OCI-LY1 (cell line): ENCODE measurements around the gene CHEK2.
"Not testable (repeated sequence)": the region's sequence is repeated elsewhere in the genome, so short reads cannot be mapped to it uniquely, and the experiment has no call there.

Source experiments
- H2AFZ ChIP-seq: fragments of 200-600 bp; sonication (generic), shearing (Covaris generic); 2 replicates; pipeline ENCODE4 v1.6.0; 2014; ENCODE audit warnings: antibody characterized with exemption, mild to moderate bottlenecking, low read length
- H3F3A ChIP-seq: fragments of 200-600 bp; sonication (generic), shearing (Covaris generic); 2 replicates; pipeline ENCODE4 v1.6.0; 2014; ENCODE audit warnings: mild to moderate bottlenecking, antibody characterized with exemption, low read length, moderate library complexity; ENCODE audit not compliant: insufficient read depth
- H3K27ac ChIP-seq: fragments of 200-600 bp; sonication (generic); 2 replicates; pipeline ENCODE4 v1.5.1; 2014; ENCODE audit warnings: low read length, mixed run types, mild to moderate bottlenecking, low read depth; ENCODE audit not compliant: poor library complexity, severe bottlenecking
- H3K27me3 ChIP-seq: fragments of 200-600 bp; sonication (generic); 2 replicates; pipeline ENCODE4 v1.6.0; 2014; ENCODE audit warnings: antibody characterized with exemption, mild to moderate bottlenecking, low read length, moderate library complexity; ENCODE audit not compliant: insufficient read depth
- H3K36me3 ChIP-seq: fragments of 200-600 bp; sonication (generic); 2 replicates; pipeline ENCODE4 v1.6.1; 2014; ENCODE audit warnings: mild to moderate bottlenecking, antibody characterized with exemption, low read length, moderate library complexity, mixed read lengths; ENCODE audit not compliant: insufficient read depth
- H3K4me1 ChIP-seq: fragments of 200-600 bp; sonication (generic); 2 replicates; pipeline ENCODE4 v1.5.1; 2014; ENCODE audit warnings: mild to moderate bottlenecking, low read length, moderate library complexity; ENCODE audit not compliant: insufficient read depth, severe bottlenecking
- H3K4me2 ChIP-seq: fragments of 200-600 bp; sonication (generic), shearing (Covaris generic); 2 replicates; pipeline ENCODE4 v1.6.1; 2014; ENCODE audit warnings: low read length
- H3K4me3 ChIP-seq: fragments of 200-600 bp; sonication (generic); 2 replicates; pipeline ENCODE4 v1.5.1; 2014; ENCODE audit warnings: low read length, low read depth, mild to moderate bottlenecking, mixed read lengths; ENCODE audit not compliant: poor library complexity, severe bottlenecking
- H3K79me2 ChIP-seq: fragments of 200-600 bp; shearing (Covaris generic); 2 replicates; pipeline ENCODE4 v1.6.1; 2016; ENCODE audit warnings: mixed run types, low read length, mixed read lengths; ENCODE audit not compliant: insufficient read depth
- H3K9ac ChIP-seq: fragments of 200-600 bp; sonication (generic), shearing (Covaris generic); 2 replicates; pipeline ENCODE4 v1.6.1; 2014; ENCODE audit warnings: mild to moderate bottlenecking, low read length, mixed read lengths
- H3K9me2 ChIP-seq: fragments of 200-600 bp; sonication (generic), shearing (Covaris generic); 2 replicates; pipeline ENCODE4 v1.6.1; 2014; ENCODE audit warnings: low read depth, mild to moderate bottlenecking, low read length, mixed read lengths
- H3K9me3 ChIP-seq: fragments of 200-600 bp; shearing (Covaris generic); 2 replicates; pipeline ENCODE4 v1.6.1; 2014; ENCODE audit warnings: low read length, mixed read lengths
- H4K20me1 ChIP-seq: fragments of 200-600 bp; sonication (generic), shearing (Covaris generic); 2 replicates; pipeline ENCODE4 v1.6.0; 2016; ENCODE audit warnings: mild to moderate bottlenecking, low read length; ENCODE audit not compliant: insufficient read depth
- EZH2 ChIP-seq: fragments of 200-600 bp; sonication (generic), shearing (Covaris generic); IDR thresholded peaks from 2 replicates; pipeline ENCODE4 v1.8.0; 2017; ENCODE audit warnings: borderline replicate concordance, mixed run types, mild to moderate bottlenecking, antibody characterized with exemption, low read length, moderate library complexity, mixed read lengths
- TF ChIP-seq, protein P1 (sequence below): fragments of 200-600 bp; sonication (generic), shearing (Covaris generic); IDR thresholded peaks from 2 replicates; pipeline ENCODE4 v1.5.1; 2017; ENCODE audit warnings: mild to moderate bottlenecking, antibody characterized with exemption, low read length, moderate library complexity, mixed read lengths

CHEK2 gene

DNA sequence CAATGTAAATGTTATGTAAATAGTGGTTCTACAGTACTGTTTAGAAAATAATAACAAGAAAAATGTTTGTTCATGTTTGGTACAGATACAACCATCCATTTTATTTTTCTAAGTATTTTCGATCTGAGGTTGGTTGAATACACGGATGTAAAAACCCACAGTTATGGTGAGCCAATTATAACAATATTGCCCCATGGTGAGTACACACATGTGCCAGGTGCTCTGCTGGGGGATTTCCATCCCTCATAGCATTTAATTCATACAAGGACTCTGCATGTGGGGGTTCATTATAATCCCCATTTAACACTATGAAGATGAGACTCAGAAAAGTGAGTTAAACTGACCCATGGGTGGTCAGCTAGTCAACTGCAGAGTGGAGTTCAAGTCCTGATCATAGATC lies 38.7 kb downstream of the CHEK2 start:
- Histone ChIP-seq H3K9me2 (no peaks in the 10 kb centered on the region), H3K9me3 (no peaks in the 10 kb centered on the region), H3K4me2 (no peak overlapping the region), H2AFZ (no peak overlapping the region), H3F3A (no peaks in the 10 kb centered on the region), H4K20me1 (no peaks in the 10 kb centered on the region), H3K9ac (no peak overlapping the region), H3K79me2 (no peaks in the 10 kb centered on the region), H3K4me3 (no peak overlapping the region), H3K27ac (no peak overlapping the region), H3K27me3 (no peaks in the 10 kb centered on the region), H3K4me1 (peaks cover 14% of the 10 kb centered on the region), H3K36me3 (peaks cover 36% of the 10 kb centered on the region)
- TF ChIP-seq, protein P1, sequence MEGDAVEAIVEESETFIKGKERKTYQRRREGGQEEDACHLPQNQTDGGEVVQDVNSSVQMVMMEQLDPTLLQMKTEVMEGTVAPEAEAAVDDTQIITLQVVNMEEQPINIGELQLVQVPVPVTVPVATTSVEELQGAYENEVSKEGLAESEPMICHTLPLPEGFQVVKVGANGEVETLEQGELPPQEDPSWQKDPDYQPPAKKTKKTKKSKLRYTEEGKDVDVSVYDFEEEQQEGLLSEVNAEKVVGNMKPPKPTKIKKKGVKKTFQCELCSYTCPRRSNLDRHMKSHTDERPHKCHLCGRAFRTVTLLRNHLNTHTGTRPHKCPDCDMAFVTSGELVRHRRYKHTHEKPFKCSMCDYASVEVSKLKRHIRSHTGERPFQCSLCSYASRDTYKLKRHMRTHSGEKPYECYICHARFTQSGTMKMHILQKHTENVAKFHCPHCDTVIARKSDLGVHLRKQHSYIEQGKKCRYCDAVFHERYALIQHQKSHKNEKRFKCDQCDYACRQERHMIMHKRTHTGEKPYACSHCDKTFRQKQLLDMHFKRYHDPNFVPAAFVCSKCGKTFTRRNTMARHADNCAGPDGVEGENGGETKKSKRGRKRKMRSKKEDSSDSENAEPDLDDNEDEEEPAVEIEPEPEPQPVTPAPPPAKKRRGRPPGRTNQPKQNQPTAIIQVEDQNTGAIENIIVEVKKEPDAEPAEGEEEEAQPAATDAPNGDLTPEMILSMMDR = no peak
- no peak for TF ChIP-seq EZH2

DNA sequence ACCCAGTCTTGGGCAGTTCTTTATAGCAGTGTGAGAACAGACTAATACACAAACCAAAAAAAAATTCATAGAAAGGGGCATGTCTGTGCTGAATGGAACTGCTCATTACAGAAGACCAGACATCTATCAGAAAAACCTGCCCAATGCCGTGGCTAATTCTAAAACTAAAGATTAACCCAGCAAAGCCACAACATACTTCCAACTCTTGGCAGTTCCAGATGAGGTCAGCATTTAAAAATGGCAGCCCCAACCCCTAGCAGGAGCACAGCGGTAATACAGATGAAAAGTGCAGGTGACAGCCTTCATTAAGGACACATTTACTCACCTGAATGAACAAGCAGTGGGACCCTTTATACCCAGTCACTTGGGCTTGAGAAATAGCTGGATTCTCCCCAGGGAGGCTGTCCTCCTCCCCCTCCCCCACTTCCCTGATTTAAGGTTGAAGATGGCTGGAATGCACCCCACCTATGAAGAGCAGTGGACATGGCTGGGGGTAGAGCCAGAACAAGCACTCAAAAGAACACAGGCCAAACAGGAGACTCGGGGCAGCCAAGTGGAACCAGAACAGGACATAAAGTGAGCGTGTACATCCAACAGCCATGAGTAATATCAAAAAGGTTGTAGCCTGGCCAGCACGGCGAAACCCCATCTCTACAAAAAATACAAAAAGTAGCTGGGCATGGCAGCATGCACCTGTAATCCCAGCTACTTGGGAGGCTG lies 48.4 kb downstream of the CHEK2 start:
- H3K79me2 ChIP-seq, H3F3A ChIP-seq, H3K4me3 ChIP-seq, H3K4me1 ChIP-seq, H4K20me1 ChIP-seq, H3K9me3 ChIP-seq, H3K27me3 ChIP-seq, H3K9ac ChIP-seq, H2AFZ ChIP-seq, H3K4me2 ChIP-seq, H3K27ac ChIP-seq, H3K9me2 ChIP-seq: not testable (repeated sequence)
- peaks cover 40% of the 10 kb centered on the region for H3K36me3 ChIP-seq

DNA sequence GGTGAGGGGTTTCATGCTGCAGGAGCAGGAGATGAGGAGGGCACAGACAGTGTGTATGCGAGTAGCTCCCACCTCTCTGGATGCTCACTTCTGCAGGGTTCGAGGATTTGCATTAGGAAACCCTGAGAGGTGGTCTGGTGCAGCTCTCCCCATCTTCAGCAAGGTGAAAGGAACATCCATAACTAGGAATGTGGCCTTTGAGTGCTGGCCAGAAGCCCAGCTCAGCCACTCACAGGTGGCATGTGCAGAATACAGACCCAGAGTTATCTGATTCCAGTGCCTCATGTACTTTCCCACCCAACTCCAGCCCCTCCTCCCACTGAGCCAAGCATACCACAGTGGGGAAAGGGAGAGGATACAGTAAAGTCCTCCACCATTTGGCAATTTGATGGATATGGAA lies 51.8 kb downstream of the CHEK2 start:
- not testable (repeated sequence) for H3K4me3 ChIP-seq, H3K9me3 ChIP-seq, H3K4me1 ChIP-seq, H3K79me2 ChIP-seq, H3K4me2 ChIP-seq, H4K20me1 ChIP-seq, H3F3A ChIP-seq, H3K27me3 ChIP-seq, H2AFZ ChIP-seq, H3K9ac ChIP-seq, H3K27ac ChIP-seq, H3K9me2 ChIP-seq
- peaks cover 33% of the 10 kb centered on the region for H3K36me3 ChIP-seq

DNA sequence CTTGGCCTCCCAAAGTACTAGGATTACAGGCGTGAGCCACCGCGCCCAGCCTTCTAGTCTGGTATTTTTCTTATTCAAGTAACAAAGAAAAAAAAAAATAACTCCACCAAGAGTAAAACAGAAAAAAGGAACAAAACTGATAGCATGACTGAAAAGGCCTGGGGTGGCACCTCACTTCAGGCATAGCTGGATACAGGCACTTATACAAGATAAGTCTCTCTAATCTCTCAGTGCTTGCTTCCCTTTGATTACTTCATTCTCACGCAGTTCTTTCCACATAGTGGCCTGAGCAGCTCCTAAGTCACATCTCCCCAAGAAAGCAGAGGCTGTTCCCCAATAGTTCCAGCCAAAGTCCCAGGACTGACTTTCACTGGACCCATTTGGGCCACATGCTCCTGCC lies 58.7 kb downstream of the CHEK2 start:
- not testable (repeated sequence) for H4K20me1 ChIP-seq, H3K9me2 ChIP-seq, H3K27me3 ChIP-seq, H3K4me2 ChIP-seq, H3K4me3 ChIP-seq, H3K4me1 ChIP-seq, H2AFZ ChIP-seq, H3K9me3 ChIP-seq, H3K79me2 ChIP-seq, H3F3A ChIP-seq, H3K36me3 ChIP-seq, H3K9ac ChIP-seq, H3K27ac ChIP-seq

DNA sequence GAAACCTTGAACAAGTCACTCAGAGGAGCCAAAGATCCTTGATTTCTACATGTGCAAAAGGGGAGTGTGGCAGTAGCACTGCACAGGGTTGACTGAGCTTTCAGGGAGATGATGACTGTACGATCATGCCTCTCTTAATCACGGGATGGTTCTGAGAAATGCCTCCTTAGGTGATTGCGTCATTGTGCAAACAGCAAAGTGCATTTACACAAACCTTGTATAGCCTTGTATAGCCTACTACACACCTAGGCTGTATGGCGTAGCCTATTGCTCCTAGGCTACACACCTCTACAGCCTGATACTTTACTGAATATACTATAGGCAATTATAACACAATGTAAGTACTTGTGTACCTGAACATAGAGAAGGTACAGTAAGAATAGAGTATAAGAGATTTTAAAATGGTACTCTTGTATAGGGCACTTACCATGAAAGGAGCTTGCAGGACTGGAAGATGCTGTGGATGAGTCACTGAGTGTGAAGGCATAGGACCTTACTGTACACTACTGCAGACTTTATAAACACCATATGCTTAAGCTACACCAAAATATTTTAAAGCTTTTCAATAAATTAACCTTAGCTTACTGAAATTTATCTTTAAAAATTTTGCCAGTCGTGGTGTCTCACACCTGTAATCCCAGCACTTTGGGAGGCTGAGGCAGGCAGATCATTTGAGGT lies 60.7 kb downstream of the CHEK2 start:
- not testable (repeated sequence) for H3K4me1 ChIP-seq, H3K27ac ChIP-seq, H3K9me2 ChIP-seq, H2AFZ ChIP-seq, H3K9me3 ChIP-seq, H4K20me1 ChIP-seq, H3K4me3 ChIP-seq, H3F3A ChIP-seq, H3K27me3 ChIP-seq, H3K9ac ChIP-seq, H3K36me3 ChIP-seq, H3K4me2 ChIP-seq, H3K79me2 ChIP-seq

DNA sequence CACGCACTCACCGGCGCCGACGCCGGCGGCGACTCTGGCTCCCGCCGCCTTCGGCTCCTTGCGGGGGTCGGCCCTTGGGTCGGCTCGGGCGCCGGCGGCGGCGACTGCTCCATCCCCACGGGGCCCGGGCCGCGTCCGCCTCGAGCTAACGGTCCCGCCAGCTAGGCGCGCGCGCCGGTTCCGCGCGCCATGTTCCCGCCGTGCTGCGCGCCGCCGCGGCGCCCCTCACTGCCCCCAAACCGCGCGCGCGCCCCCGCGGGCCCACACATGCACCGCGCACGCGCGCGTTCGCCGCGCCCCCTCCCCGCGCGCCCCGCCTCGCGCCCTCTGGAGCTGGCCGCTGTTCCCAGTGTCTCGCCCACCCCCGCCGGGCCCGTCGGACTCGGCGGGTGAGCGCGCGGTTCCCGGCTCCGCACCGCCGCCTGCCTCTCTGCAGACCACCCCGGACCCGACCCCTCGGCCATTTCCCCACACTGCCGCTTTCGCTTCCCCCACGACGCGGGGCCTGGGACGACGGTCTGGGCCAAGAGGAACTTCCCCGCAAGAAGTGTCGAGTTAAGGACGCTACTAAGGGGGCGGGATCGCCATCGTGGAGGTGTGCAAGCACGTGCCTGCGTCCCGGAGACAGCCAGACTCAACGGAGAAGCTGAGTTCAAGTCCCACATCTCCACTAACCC lies 61.9 kb downstream of the CHEK2 start, which contains the start of gene TTC28:
TTC28 (minus strand) TSS at position 230 of the 677 bp plus-strand sequence; CDS start at position 113, 117 bp downstream.
- not testable (repeated sequence) for H3F3A ChIP-seq, H3K27ac ChIP-seq, H3K4me1 ChIP-seq, H2AFZ ChIP-seq, H3K79me2 ChIP-seq, H3K9ac ChIP-seq, H4K20me1 ChIP-seq, H3K9me3 ChIP-seq, H3K36me3 ChIP-seq, H3K9me2 ChIP-seq
- peaks cover 13% of the 10 kb centered on the region; the same call in 1 of the 2 replicates for H3K27me3 ChIP-seq
- peak within 1 kb of the TSS; percentile 51 for H3K4me3 ChIP-seq
- H3K4me2 ChIP-seq = peak within 1 kb of the TSS; percentile 54
